ENCODE measurements around the gene NPC1.

- TF ChIP-seq POLR2A (IDR thresholded peaks at IDR 0.05) (no peak), CTCF (IDR thresholded peaks at IDR 0.05) (no peak)
Measured at GRCh38 chr18:23537274-23537673, 49.0 kb downstream of the NPC1 start.
